ENCODE measurements around the gene C22orf23.

Gene C22orf23

DNA sequence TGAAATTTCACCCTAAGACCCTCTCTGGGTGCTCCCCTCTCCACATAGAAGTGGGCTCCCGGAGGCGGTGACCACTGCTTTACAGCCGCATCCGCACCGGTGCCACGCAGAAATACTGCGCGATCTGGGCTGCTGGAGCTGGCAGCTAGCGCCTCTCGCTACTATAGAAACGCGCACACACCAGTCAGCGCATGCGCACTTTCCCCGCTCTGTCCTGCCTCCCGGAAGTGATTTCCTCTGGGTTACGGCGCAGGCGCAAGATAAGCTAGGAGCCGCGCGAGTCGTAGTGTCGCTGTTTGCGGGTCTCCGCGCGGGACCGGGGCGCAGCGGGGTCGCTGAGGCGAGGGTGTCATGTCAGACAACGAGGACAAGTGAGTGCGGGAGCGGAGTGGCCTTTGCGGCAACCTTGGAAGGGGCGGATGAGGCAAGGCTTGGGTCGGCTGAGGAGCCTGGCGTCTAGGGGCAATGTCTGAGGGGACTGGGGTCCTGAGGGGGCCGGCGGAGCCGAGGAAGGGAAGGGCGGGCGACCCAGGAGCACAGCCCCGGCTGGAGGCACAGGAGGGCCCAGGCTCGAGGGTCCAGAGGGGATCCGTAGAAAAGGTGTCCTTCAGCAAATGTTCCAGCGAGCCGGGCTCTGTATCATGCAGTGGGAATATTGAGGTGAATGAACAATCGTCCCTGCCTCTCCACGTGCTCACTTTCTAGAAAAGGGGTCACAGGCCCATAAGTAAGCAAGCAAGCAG lies at the start of gene C22orf23, which contains the start of gene POLR2F:
TSS of gene C22orf23 (minus strand) at position 165 of the 743 bp plus-strand sequence. CDS start 452 bp downstream, outside the sequence.
TSS of gene POLR2F (plus strand) at position 263 of the 743 bp plus-strand sequence. CDS start at position 352, 89 bp downstream.
- peak within 1 kb of the TSS; percentile 99 for H3K4me3 ChIP-seq (ENCODE audit: low read depth, low read length)
- TF ChIP-seq, protein P1, sequence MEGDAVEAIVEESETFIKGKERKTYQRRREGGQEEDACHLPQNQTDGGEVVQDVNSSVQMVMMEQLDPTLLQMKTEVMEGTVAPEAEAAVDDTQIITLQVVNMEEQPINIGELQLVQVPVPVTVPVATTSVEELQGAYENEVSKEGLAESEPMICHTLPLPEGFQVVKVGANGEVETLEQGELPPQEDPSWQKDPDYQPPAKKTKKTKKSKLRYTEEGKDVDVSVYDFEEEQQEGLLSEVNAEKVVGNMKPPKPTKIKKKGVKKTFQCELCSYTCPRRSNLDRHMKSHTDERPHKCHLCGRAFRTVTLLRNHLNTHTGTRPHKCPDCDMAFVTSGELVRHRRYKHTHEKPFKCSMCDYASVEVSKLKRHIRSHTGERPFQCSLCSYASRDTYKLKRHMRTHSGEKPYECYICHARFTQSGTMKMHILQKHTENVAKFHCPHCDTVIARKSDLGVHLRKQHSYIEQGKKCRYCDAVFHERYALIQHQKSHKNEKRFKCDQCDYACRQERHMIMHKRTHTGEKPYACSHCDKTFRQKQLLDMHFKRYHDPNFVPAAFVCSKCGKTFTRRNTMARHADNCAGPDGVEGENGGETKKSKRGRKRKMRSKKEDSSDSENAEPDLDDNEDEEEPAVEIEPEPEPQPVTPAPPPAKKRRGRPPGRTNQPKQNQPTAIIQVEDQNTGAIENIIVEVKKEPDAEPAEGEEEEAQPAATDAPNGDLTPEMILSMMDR (conservative IDR thresholded peaks at IDR 0.05; ENCODE audit: low read depth, low read length), result no peak
- DNase-seq (ENCODE audit: low read depth), result peak; percentile 96

DNA sequence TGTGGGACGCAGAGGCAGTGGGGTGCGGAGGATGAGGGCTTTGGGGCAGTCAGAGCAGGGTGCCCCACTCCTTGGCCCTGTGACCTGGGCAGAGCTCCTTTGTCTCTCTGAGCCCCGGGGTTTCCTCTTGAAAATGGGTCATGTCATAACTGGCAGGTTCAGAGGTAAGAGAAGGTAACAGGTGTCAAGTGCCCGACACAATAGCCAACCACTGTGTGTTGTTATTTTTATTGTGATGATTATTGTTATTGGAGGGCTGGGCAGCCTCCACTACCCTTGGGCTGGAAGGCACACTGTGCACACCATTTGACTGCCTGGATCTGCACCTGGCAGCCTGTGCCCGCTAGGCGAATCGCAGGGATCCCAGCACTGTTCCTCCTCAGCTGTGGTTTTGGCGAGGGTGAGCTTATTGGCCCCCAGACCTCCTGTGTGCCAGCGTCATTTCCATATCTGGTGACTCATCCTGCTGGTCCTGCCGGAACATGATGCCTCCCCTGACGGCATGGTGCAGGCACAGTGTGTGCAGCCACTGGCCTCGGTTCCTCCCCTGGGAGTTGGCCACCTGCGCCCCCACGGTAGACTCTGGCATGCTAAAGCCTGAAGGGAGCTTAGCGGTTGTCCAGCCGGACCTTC lies 46.4 kb upstream of the C22orf23 start:
- H3K4me3 ChIP-seq (ENCODE audit: low read depth, low read length), result no peak overlapping the region
- TF ChIP-seq, protein P1 (conservative IDR thresholded peaks at IDR 0.05; ENCODE audit: low read depth, low read length), result no peak
- peak; percentile 53 for DNase-seq (ENCODE audit: low read depth)

DNA sequence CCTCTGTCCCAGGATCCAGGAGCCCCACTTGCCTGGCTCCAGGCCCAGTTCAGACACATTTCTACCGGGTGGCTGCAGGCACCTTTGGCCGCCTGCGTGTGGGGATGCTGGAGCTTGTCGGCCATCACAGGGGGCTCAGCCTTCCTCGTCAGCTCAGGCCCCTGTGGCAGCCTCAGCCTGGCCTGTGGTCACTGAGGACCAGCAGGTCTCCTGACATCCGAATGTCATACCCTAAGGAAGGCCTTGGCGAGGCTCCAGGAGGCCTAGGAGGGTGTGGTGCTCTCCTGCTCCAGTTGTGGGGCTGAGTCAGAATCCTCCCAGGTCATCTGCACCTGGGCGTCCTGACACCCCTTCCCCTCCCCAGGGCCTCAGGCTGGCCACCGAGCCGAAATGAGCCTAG lies 45.8 kb upstream of the C22orf23 start:
- no peak for DNase-seq (ENCODE audit: low read depth)
- H3K4me3 ChIP-seq (ENCODE audit: low read depth, low read length), result no peak overlapping the region
- TF ChIP-seq, protein P1 (conservative IDR thresholded peaks at IDR 0.05; ENCODE audit: low read depth, low read length), result no peak

DNA sequence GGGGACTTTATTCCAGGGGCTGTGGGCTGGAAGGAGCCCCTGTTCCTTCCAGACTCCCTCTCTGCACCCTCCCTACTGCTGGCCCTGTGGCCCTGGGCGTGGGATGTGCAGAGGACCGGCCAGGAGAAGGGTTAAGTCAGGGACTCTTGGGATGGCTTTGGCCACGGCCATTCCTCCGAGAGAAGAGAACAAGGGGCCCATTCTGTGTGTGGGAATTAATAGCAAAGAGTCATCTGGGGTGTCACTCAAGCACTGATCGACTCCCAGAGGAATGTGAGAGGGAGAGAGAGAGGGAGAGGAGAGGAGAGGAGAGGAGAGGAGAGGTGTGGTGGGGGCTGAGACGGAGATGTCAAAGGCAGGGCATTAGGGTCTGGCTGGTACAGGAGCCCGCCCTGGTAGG lies 45.1 kb upstream of the C22orf23 start:
- no peak overlapping the region for H3K4me3 ChIP-seq (ENCODE audit: low read depth, low read length)
- no peak for DNase-seq (ENCODE audit: low read depth)
- TF ChIP-seq, protein P1 (conservative IDR thresholded peaks at IDR 0.05; ENCODE audit: low read depth, low read length), result no peak

DNA sequence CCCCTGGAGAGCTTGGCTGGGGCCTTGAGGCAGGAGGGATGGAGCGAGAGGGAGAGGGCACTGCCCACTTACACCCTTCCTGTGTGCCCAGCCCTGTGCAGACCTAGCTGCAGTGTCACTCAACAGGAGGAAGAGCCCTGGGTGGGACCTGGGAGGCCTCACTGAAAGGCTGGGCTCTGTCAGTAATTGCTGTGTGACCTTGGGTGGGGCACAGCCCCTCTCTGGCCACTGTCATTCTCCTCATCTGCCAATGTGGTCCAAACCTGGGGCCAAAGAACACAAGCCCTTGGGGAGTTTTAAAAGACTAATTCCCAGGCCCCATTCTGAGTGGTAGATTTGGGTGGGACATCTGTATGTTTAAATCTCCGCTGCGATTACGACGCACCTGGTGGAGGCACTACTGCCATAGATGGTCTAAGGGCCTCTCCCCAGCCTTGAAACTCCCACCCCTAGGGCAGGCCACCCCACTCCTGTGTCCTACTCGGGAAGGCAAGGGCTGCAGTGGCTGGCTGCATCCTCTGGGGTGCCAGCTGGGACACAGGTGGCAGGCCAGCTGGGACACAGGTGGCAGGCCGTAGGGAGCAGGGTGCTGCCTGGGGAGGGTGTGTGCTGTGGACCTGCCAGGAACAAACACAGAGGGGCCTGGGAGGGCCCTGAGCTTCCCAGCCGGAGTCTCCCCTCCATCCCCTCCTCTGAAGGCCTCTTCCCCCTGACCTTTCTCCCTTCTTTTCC lies 43.3 kb upstream of the C22orf23 start:
- no peak overlapping the region for H3K4me3 ChIP-seq (ENCODE audit: low read depth, low read length)
- TF ChIP-seq, protein P1 (conservative IDR thresholded peaks at IDR 0.05; ENCODE audit: low read depth, low read length), result no peak
- no peak for DNase-seq (ENCODE audit: low read depth)

DNA sequence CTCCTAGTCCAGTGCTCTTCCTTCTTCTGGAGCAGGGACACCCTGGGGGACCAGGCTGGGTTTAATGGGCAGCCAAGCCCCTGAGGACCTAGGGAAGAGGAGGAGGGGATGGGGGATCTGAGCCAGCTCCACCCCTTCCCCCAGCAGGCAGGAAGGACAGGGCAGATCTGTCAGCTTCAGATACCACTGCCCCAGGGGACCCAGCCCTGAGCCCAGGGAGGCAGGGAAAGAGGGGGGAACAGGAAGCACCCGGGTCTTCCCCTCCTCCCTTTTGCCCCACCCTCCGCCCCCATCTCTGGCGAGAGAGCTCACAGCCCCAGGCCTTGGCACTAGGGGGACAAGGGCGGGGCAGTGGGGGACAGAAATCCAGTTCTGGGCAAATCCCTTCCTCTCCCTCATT lies 42.7 kb upstream of the C22orf23 start:
- H3K4me3 ChIP-seq (ENCODE audit: low read depth, low read length), result no peak overlapping the region
- TF ChIP-seq, protein P1 (conservative IDR thresholded peaks at IDR 0.05; ENCODE audit: low read depth, low read length), result no peak
- DNase-seq (ENCODE audit: low read depth), result no peak

All from choroid plexus epithelial cell (primary cell).